ENCODE measurements around the gene IL21R.

The IL21R gene

GRCh38 chr16:27362570-27363245 lies 39.3 kb upstream of the IL21R start:
- TF ChIP-seq, protein P1, sequence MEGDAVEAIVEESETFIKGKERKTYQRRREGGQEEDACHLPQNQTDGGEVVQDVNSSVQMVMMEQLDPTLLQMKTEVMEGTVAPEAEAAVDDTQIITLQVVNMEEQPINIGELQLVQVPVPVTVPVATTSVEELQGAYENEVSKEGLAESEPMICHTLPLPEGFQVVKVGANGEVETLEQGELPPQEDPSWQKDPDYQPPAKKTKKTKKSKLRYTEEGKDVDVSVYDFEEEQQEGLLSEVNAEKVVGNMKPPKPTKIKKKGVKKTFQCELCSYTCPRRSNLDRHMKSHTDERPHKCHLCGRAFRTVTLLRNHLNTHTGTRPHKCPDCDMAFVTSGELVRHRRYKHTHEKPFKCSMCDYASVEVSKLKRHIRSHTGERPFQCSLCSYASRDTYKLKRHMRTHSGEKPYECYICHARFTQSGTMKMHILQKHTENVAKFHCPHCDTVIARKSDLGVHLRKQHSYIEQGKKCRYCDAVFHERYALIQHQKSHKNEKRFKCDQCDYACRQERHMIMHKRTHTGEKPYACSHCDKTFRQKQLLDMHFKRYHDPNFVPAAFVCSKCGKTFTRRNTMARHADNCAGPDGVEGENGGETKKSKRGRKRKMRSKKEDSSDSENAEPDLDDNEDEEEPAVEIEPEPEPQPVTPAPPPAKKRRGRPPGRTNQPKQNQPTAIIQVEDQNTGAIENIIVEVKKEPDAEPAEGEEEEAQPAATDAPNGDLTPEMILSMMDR (conservative IDR thresholded peaks at IDR 0.05; ENCODE audit: low read depth, low read length), result no peak
- no peak for DNase-seq (ENCODE audit: low read depth)

GRCh38 chr16:27363246-27363632 lies 38.7 kb upstream of the IL21R start:
- H3K4me3 ChIP-seq (ENCODE audit: low read depth, low read length), result no peak overlapping the region
- DNase-seq (ENCODE audit: low read depth), result no peak
- TF ChIP-seq, protein P1 (conservative IDR thresholded peaks at IDR 0.05; ENCODE audit: low read depth, low read length), result peak; percentile 18

More at GRCh38 chr16:27362570-27363245, 39.3 kb upstream of the IL21R start:
- H3K4me3 ChIP-seq (ENCODE audit: low read depth, low read length), result no peak overlapping the region

GRCh38 chr16:27363797-27364196 lies 38.2 kb upstream of the IL21R start:
- TF ChIP-seq, protein P1 (conservative IDR thresholded peaks at IDR 0.05; ENCODE audit: low read depth, low read length), result no peak
- no peak for DNase-seq (ENCODE audit: low read depth)
- no peak overlapping the region for H3K4me3 ChIP-seq (ENCODE audit: low read depth, low read length)

DNA sequence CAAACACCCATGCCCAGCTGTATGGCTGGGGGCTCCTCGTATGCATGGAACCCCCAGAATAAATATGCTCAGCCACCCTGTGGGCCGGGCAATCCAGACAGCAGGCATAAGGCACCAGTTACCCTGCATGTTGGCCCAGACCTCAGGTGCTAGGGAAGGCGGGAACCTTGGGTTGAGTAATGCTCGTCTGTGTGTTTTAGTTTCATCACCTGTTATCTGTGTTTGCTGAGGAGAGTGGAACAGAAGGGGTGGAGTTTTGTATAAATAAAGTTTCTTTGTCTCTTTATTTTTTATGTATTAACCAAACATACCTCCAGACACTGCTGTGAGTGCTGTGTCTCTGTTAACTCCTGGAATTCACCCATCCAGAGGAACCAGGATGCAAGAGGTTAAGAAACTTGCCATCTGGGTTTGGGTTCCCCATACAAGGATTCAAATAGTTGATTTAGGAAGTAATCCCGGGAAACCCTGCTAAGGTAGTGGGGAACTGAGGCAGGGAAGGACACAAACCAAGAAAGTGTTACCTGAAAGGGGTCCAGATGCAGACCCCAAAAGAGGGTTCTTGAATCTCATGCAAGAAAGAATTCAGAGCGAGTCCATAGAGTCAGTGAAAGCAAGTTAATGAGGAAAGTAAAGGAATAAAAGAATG lies 37.4 kb upstream of the IL21R start:
- DNase-seq (ENCODE audit: low read depth), result no peak
- TF ChIP-seq, protein P1 (conservative IDR thresholded peaks at IDR 0.05; ENCODE audit: low read depth, low read length), result no peak
- H3K4me3 ChIP-seq (ENCODE audit: low read depth, low read length), result no peak overlapping the region

DNA sequence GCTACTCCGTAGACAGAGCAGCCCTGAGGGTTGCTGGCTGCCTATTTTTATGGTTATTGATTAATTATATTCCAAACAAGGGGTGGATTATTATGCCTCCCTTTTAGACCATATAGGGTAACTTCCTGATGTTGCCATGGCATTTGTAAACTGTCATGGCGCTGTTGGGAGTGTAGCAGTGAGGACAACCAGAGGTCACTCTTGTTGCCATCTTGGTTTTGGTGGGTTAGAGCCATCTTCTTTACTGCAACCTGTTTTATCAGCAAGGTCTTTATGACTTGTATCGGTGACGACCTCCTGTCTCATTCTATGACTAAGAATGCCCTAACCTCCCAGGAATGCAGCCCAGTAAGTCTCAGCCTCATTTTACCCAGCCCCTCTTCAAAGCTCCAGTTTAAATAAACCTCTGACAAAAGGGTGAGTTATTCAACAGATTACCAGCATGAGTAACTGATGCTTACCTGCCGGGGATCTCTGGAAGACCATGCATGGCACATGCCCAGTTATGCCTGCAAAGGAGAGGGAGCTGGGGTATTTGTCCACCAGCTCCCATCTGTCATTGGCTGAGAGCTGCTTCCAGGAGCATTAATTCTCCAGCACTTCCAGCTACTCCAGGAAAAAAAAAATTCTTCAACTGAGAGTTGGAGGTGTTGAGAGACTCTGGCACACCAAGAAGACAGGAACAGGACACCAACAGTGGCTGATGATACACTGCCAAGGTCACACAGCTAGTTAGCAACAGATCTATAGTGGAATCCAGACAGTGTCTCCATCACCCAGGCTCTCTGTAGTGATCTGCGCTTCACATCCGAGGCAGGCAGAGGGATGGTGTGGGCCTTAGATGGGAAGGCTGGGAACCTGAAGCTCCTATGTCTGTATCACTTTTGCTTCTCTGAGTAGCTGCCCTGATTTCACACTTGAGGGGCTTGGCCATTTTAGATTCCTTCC lies 36.6 kb upstream of the IL21R start:
- TF ChIP-seq, protein P1 (conservative IDR thresholded peaks at IDR 0.05; ENCODE audit: low read depth, low read length), result no peak
- peak; percentile 45 for DNase-seq (ENCODE audit: low read depth)
- no peak overlapping the region for H3K4me3 ChIP-seq (ENCODE audit: low read depth, low read length)

DNA sequence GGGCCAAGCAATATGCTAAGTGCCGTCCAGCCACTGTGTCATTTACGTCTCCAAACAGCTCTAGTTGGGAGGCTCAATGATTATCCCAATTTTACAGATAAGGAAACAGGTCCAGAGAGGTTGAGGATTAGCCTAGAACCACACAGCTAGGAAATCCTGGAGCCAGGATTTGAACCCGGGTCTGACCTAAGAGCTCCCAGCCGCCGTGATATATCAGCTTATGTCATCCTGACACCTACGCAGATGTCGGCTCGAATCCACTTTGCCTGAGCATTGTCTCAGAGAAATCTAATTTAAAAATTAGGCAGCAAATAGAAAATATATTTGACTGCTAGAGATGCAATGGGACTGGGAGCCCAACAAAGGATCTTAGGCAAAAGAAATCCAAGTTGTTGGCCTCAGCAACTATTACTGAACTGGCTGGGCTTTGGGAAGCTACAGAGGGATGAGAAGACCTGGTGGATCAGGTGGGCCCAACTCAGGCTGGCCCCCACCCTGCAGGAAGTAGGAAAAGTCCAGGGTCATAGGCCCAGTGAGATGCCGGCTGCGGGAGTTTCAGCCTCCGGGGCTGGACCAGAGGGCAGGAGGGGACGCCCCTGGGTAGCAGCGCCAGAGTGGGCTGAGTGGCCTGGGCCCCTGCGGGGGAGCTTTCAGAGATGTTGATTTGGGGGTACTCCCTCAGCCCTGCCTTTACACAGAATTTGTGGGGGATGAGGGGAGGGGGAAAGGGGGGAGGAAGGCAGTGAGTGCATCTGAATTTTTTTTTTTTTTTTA lies 35.1 kb upstream of the IL21R start:
- DNase-seq (ENCODE audit: low read depth), result no peak
- H3K4me3 ChIP-seq (ENCODE audit: low read depth, low read length), result no peak overlapping the region
- TF ChIP-seq, protein P1 (conservative IDR thresholded peaks at IDR 0.05; ENCODE audit: low read depth, low read length), result no peak

All from choroid plexus epithelial cell (primary cell).